H1 (cell line): ENCODE data around the gene FADS3. TPM values are rescaled to one million over a fixed set of nuclear protein-coding genes. Genes with fewer than 3 reads are reported as not detected.

Experiments
- CTCF ChIA-PET: fragments of 300-600 bp; sonication (Branson Sonifier 250); formaldehyde crosslinking; loops from one replicate; lab custom pipeline; 2021; ENCODE audit not compliant: partially characterized antibody; lab: Charles Lee
- POLR2A ChIA-PET: fragments of 300-600 bp; sonication (Branson Sonifier 250); formaldehyde crosslinking; loops from one replicate; lab custom pipeline; 2021; ENCODE audit warnings: inconsistent platforms; ENCODE audit not compliant: partially characterized antibody; lab: Charles Lee
- DNase-seq, 2 experiments: peaks; one replicate each; pipeline versions ENCODE4 v3.0.0 to v3.0.0-alpha.2; 2010 to 2022; ENCODE audit warnings: low spot score in 2 of 2, low read depth in 1 of 2, mixed read lengths in 1 of 2
- FAIRE-seq: peaks from 2 replicates; lab custom pipeline; 2011; peaks lifted over from hg19 to GRCh38; lab: Jason Lieb, UNC
- H2AFZ ChIP-seq: 2 replicates; pipeline ENCODE4 v1.8.1; 2012; ENCODE audit warnings: low read length, inconsistent platforms
- H2AK5ac ChIP-seq: 2 replicates; pipeline ENCODE4 v1.6.1; 2013; ENCODE audit warnings: low read depth, low read length
- H2BK120ac ChIP-seq: replicated peaks from 2 replicates; pipeline ENCODE3; 2013; ENCODE audit warnings: low read depth, low read length, inconsistent platforms
- H2BK12ac ChIP-seq: 2 replicates; pipeline ENCODE4 v1.6.1; 2013; ENCODE audit warnings: low read depth, low read length
- H2BK15ac ChIP-seq: 2 replicates; pipeline ENCODE4 v1.6.1; 2013; ENCODE audit warnings: low read length
- H2BK20ac ChIP-seq: 2 replicates; pipeline ENCODE4 v1.6.1; 2013; ENCODE audit warnings: low read length
- H2BK5ac ChIP-seq: 2 replicates; pipeline ENCODE4 v1.6.1; 2013; ENCODE audit warnings: low read depth, low read length
- H3K14ac ChIP-seq: 2 replicates; pipeline ENCODE4 v1.6.1; 2013; ENCODE audit warnings: inconsistent platforms; ENCODE audit not compliant: insufficient read length
- H3K18ac ChIP-seq: 2 replicates; pipeline ENCODE4 v1.6.1; 2013; ENCODE audit warnings: low read length; ENCODE audit errors: extremely low read depth
- H3K23ac ChIP-seq: 2 replicates; pipeline ENCODE4 v1.6.1; 2013; ENCODE audit warnings: inconsistent platforms; ENCODE audit not compliant: insufficient read length
- H3K23me2 ChIP-seq: 2 replicates; pipeline ENCODE4 v1.6.1; 2013; ENCODE audit warnings: low read depth, low read length
- H3K27ac ChIP-seq: 2 replicates; pipeline ENCODE4 v1.6.1; 2011; ENCODE audit warnings: low read depth, low read length, inconsistent platforms
- H3K27me3 ChIP-seq, 4 experiments: replicated peaks in 1 of 4; 1 replicate in 1 of 4; 2 replicates in 3 of 4; pipeline versions ENCODE4 v1.6.1 to v1.8.1; 2011 to 2013; ENCODE audit warnings: low read length in 3 of 4, mild to moderate bottlenecking in 3 of 4, inconsistent platforms in 2 of 4, mixed read lengths in 2 of 4, moderate library complexity in 1 of 4; ENCODE audit not compliant: control insufficient read depth in 3 of 4, insufficient read depth in 3 of 4; ENCODE audit errors: extremely low read depth in 1 of 4
- H3K36me3 ChIP-seq, 4 experiments: 2 replicates each; pipeline versions ENCODE4 v1.6.1 to v1.8.1; 2011 to 2013; ENCODE audit warnings: mild to moderate bottlenecking in 4 of 4, low read length in 3 of 4, moderate library complexity in 2 of 4, control low read depth in 1 of 4, inconsistent platforms in 1 of 4; ENCODE audit not compliant: insufficient read depth in 4 of 4, control insufficient read depth in 2 of 4
- H3K4ac ChIP-seq: replicated peaks from 2 replicates; pipeline ENCODE3; 2013; ENCODE audit warnings: low read length, low read depth, mixed read lengths, inconsistent platforms; ENCODE audit not compliant: insufficient read length
- H3K4me1 ChIP-seq, 4 experiments: replicated peaks in 1 of 4; 1 replicate in 1 of 4; 2 replicates in 3 of 4; pipeline versions ENCODE4 v1.6.1 to v1.8.1; 2011 to 2013; ENCODE audit warnings: low read length in 3 of 4, inconsistent platforms in 2 of 4, mixed read lengths in 1 of 4; ENCODE audit not compliant: insufficient read depth in 4 of 4, control insufficient read depth in 3 of 4
- H3K4me2 ChIP-seq, 2 experiments: 2 replicates each; pipeline versions ENCODE4 v1.6.1 to v1.8.1; 2011 to 2013; ENCODE audit warnings: low read depth in 2 of 2, low read length in 2 of 2, control low read depth in 1 of 2, inconsistent platforms in 1 of 2, mild to moderate bottlenecking in 1 of 2; ENCODE audit not compliant: insufficient read depth in 1 of 2
- H3K4me3 ChIP-seq, 4 experiments: fragments of 200-600, 300-600 bp in 1 of 4; sonication (generic), shearing (Covaris generic), sonication (Bioruptor Twin) in 1 of 4; 2 replicates each; pipeline versions ENCODE4 v1.5.1 to v1.8.1; 2011 to 2016; ENCODE audit warnings: low read length in 4 of 4, low read depth in 3 of 4, control low read depth in 2 of 4, inconsistent platforms in 2 of 4, mild to moderate bottlenecking in 2 of 4, mixed read lengths in 1 of 4, moderate library complexity in 1 of 4; ENCODE audit not compliant: insufficient read depth in 2 of 4; ENCODE audit errors: extremely low read depth in 1 of 4
- H3K56ac ChIP-seq: replicated peaks from 2 replicates; pipeline ENCODE3; 2013; ENCODE audit warnings: low read depth, mild to moderate bottlenecking, mixed read lengths, low read length, inconsistent platforms; ENCODE audit not compliant: insufficient read length
- H3K79me1 ChIP-seq: 2 replicates; pipeline ENCODE4 v1.6.1; 2013; ENCODE audit warnings: low read depth, low read length, control low read depth
- H3K79me2 ChIP-seq, 2 experiments: 2 replicates each; pipeline versions ENCODE4 v1.6.1 to v1.8.1; 2012 to 2013; ENCODE audit warnings: low read length in 2 of 2, mild to moderate bottlenecking in 2 of 2, inconsistent platforms in 1 of 2; ENCODE audit not compliant: insufficient read depth in 2 of 2, control insufficient read depth in 1 of 2
- H3K9ac ChIP-seq, 4 experiments: replicated peaks in 1 of 4; 1 replicate in 1 of 4; 2 replicates in 3 of 4; pipeline versions ENCODE4 v1.6.1 to v1.8.1; 2011 to 2013; ENCODE audit warnings: low read depth in 3 of 4, low read length in 3 of 4, control low read depth in 2 of 4, mild to moderate bottlenecking in 2 of 4, moderate library complexity in 2 of 4, inconsistent platforms in 1 of 4; ENCODE audit errors: extremely low read depth in 1 of 4
- H3K9me3 ChIP-seq, 2 experiments: 2 replicates each; pipeline versions ENCODE4 v1.6.1 to v1.8.1; 2012 to 2013; ENCODE audit warnings: mild to moderate bottlenecking in 2 of 2, moderate library complexity in 2 of 2, control low read depth in 1 of 2, inconsistent platforms in 1 of 2, low read depth in 1 of 2, low read length in 1 of 2, mixed read lengths in 1 of 2; ENCODE audit not compliant: insufficient read depth in 2 of 2
- H4K20me1 ChIP-seq, 2 experiments: replicated peaks in 1 of 2; 2 replicates each; pipeline versions ENCODE3 to v1.8.1; 2011 to 2013; ENCODE audit warnings: inconsistent platforms in 2 of 2, low read length in 2 of 2, mild to moderate bottlenecking in 1 of 2; ENCODE audit not compliant: insufficient read depth in 2 of 2, control insufficient read depth in 1 of 2
- H4K5ac ChIP-seq: 2 replicates; pipeline ENCODE4 v1.6.1; 2013; ENCODE audit warnings: low read length, low read depth, mixed read lengths, inconsistent platforms; ENCODE audit not compliant: insufficient read length
- H4K8ac ChIP-seq: 2 replicates; pipeline ENCODE4 v1.8.0; 2013; ENCODE audit warnings: mild to moderate bottlenecking, moderate library complexity, low read length, inconsistent platforms; ENCODE audit not compliant: insufficient read depth; ENCODE audit errors: extremely low read depth
- H4K91ac ChIP-seq: replicated peaks from 2 replicates; pipeline ENCODE3; 2013; ENCODE audit warnings: low read length, mixed read lengths, inconsistent platforms; ENCODE audit not compliant: insufficient read length
- CTCF ChIP-seq, 3 experiments: IDR thresholded peaks; 1 replicate in 2 of 3; 2 replicates in 1 of 3; pipeline versions ENCODE4 v1.5.1 to v1.6.1; 2011; ENCODE audit warnings: low read length in 3 of 3, mild to moderate bottlenecking in 3 of 3, inconsistent platforms in 2 of 3, low read depth in 1 of 3, moderate library complexity in 1 of 3; ENCODE audit not compliant: insufficient read depth in 1 of 3; ENCODE audit errors: control extremely low read depth in 1 of 3
- SIRT6 ChIP-seq: IDR thresholded peaks from one replicate; pipeline ENCODE4 v1.7.1; 2012; ENCODE audit warnings: low read length, inconsistent platforms
- WGBS, 2 experiments: shearing (Covaris generic) in 1 of 2; methylation state at CpG; one replicate each; pipeline versions ENCODE4 v1.1.6 to v1.1.7; 2013 to 2015; ENCODE audit warnings: low lambda C conversion rate in 2 of 2, mixed read lengths in 2 of 2, inconsistent platforms in 1 of 2, low coverage in 1 of 2, missing lambda C conversion rate in 1 of 2; ENCODE audit not compliant: insufficient replicate concordance in 2 of 2, insufficient coverage in 1 of 2, insufficient read length in 1 of 2; ENCODE audit errors: extremely low coverage in 1 of 2, missing lambda C conversion rate in 1 of 2; 5-methylcytosine and 5-hydroxymethylcytosine counted together
- polyA plus RNA-seq, 7 experiments: library from polyadenylated mRNA; depleted of rRNA in 3 of 7; stranded (reverse) in 5 of 7; unstranded in 2 of 7; fragments of >200 nt in 5 of 7; fragments of 200-250 nt in 2 of 7; gene quantifications; 1 replicate in 5 of 7; 2 replicates in 1 of 7; 4 replicates in 1 of 7; pipeline versions ENCODE4 v1.2.1 to v1.2.3, GENCODE V29; 2011 to 2013; ENCODE audit warnings: missing spikeins in 2 of 7, mixed read lengths in 2 of 7
- total RNA-seq: library from RNA; stranded (reverse); fragmentation: NEBNext Ultra II Directional; extraction: Animal tissue kit (Norgen Biotek cat#: 25700); gene quantifications from 2 replicates; pipeline ENCODE4 v1.2.1, GENCODE V29; 2021

Gene FADS3
- total and polyA plus RNA-seq, 2 of the 8 experiments (the other 6 are each of a cell fraction or from before 2014, with no cell fraction given) = 43.8 to 76.3 TPM

GRCh38 chr11:61890529-61891330, 615 bp downstream of the FADS3 start:
- DNase-seq = peak in 1 of 2 experiments; percentile 77
- Histone ChIP-seq H3K9me3 (no peaks in the 10 kb centered on the region), H2BK5ac (no peak overlapping the region; the same call in 1 of the 2 replicates), H3K27me3 (no peaks in the 10 kb centered on the region), H2BK15ac (no peak overlapping the region; the same call in 1 of the 2 replicates), H4K8ac (0 out of 2 replicates have a peak overlapping the region, but pooled peaks have one; percentile 38), H2BK120ac (no peak overlapping the region), H3K36me3 (no peaks in the 10 kb centered on the region), H3K27ac (no peak overlapping the region), H2AFZ (peak overlapping the region; percentile 29; the same call in 1 of the 2 replicates), H4K5ac (peak overlapping the region; percentile 26), H3K23me2 (peaks cover 8% of the 10 kb centered on the region; the same call in 1 of the 2 replicates), H3K56ac (no peak overlapping the region), H3K18ac (peak overlapping the region; percentile 96), H3K79me2 (peaks cover 0 to 2% of the 10 kb centered on the region in 2 experiments; a peak in 1 of 4 replicates), H3K4me1 (peaks cover 0 to 11% (median 8%) of the 10 kb centered on the region in 4 experiments; a peak in 6 of 7 replicates), H3K79me1 (no peaks in the 10 kb centered on the region; the same call in 1 of the 2 replicates), H2BK20ac (no peak overlapping the region), H4K20me1 (peaks cover 2 to 4% of the 10 kb centered on the region in 2 experiments), H3K9ac (peak overlapping the region; percentile 2 to 52 (median 36); a peak in 6 of 7 replicates), H3K4ac (peak overlapping the region; percentile 46), H4K91ac (peak overlapping the region; percentile 42), H2BK12ac (peak overlapping the region; percentile 43; the same call in 1 of the 2 replicates), H2AK5ac (no peak overlapping the region), H3K23ac (no peak overlapping the region), H3K4me2 (peak overlapping the region; percentile 90 to 98), H3K14ac (no peak overlapping the region), H3K4me3 (peak overlapping the region; percentile 69 to 81 (median 74))
- ChIA-PET POLR2A (interaction anchor here (0.7 to 1.0 kb wide), 4 partner anchors 9 to 59 kb away, joined by 3 to 4 read pairs (median 4); partner anchors contain the start of gene BEST1), CTCF (interaction anchor here (0.6 to 23.2 kb wide), 7 partner anchors 9 to 450 kb away, joined by 3 to 658 read pairs (median 6); partner anchors contain the start of gene BEST1)
- TF ChIP-seq CTCF (IDR thresholded peaks at IDR 0.05; ENCODE audit: control extremely low read depth in 1 of 3, insufficient read depth in 1 of 3, low read depth in 1 of 3, low read length in 3 of 3) = 0 out of 4 replicates have a peak, but pooled peaks of 1 of the 3 experiments have one; percentile 2
- TF ChIP-seq SIRT6 = no peak
- 5% methylated on average over 35 of the region's 38 CpGs; no CpG with 5 or more reads in 1 of the 2 experiments for WGBS, 2 experiments
- no peak for FAIRE-seq
